ENCODE measurements around the gene PRSS1.
"Not testable (repeated sequence)": the region's sequence is repeated elsewhere in the genome, so short reads cannot be mapped to it uniquely, and the experiment has no call there.

PRSS1 gene

DNA sequence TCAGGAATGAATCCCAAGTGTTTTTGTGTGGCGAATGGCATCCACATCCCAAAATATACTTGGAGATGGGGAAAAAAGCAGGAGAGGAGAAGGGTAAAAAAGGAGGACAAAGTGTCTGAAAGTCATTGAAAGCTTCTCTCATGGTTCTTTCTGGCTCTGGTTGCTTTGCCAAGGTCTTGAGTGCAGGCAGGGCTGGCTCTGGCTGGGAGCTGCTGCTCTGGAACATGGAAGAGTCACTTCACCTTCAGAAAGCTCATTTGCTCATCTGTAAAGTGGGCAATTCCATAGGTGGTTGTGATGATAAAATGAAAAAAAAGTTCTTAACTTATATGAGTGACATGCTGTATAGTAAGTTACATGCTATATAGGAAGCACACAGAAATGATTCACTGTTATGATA, 18.6 kb downstream of the PRSS1 start:
- in situ Hi-C loops (cut with MboI; ENCODE audit: low pct_unique_long_range_greater_than_20kb, low sequenced_read_pairs, unreplicated experiment) = no loop called here
- no peak for DNase-seq (ENCODE audit: low spot score)
- TF ChIP-seq, protein P1, sequence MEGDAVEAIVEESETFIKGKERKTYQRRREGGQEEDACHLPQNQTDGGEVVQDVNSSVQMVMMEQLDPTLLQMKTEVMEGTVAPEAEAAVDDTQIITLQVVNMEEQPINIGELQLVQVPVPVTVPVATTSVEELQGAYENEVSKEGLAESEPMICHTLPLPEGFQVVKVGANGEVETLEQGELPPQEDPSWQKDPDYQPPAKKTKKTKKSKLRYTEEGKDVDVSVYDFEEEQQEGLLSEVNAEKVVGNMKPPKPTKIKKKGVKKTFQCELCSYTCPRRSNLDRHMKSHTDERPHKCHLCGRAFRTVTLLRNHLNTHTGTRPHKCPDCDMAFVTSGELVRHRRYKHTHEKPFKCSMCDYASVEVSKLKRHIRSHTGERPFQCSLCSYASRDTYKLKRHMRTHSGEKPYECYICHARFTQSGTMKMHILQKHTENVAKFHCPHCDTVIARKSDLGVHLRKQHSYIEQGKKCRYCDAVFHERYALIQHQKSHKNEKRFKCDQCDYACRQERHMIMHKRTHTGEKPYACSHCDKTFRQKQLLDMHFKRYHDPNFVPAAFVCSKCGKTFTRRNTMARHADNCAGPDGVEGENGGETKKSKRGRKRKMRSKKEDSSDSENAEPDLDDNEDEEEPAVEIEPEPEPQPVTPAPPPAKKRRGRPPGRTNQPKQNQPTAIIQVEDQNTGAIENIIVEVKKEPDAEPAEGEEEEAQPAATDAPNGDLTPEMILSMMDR (IDR thresholded peaks at IDR 0.05; ENCODE audit: extremely low read depth, insufficient read depth, missing control alignments) = no peak

DNA sequence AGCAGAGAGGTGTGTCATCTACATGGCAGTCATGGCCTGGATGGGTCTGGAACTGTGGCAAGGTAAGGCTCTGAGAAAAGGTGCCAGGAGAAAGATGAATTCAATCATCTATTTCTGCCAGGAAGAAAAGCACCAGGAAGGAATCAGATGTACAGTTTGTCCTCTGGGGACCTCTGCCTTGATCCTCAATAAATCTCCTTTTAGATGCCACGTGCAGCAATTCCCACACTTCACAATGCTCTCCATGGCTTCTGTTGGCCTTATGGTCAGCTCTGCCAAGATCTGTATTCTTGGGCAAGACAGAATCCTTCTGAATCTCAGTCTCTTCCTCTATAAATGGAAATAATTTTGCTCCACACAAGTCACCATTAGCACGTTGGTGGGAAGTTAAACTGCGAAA, 19.6 kb downstream of the PRSS1 start:
- DNase-seq (ENCODE audit: low spot score); in situ Hi-C loops (cut with MboI; ENCODE audit: low pct_unique_long_range_greater_than_20kb, low sequenced_read_pairs, unreplicated experiment): not testable (repeated sequence)

DNA sequence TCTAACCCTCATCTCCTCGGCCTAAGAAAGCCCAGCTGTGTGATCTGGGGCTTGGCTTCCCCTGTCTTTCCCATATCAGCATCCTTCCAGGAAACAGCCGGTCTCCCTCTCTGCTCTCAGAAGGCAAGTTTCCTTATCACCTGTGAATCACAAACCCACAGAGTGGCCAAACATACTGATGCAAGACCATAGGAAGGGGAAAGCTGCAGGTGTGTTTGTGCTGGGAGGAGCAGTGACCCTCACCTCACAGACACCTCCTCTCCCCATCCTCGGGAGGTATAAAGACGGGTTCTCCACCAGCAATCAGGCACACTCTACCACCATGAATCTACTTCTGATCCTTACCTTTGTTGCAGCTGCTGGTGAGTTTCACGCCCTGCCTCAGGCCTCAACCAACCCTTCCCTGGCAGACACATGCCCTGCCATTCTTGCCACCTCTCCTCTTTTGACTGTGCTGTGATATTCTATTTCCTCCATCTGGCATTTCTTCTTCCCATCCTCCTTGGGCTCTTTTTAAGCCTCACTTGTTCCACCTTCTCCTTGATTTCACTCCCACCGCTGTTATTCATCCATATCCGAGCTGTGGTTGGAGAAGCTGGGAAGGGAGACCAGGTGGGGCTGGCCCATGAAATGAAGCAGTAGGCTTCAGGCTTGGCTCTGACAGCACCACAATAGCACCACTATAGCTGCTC, 21.5 kb downstream of the PRSS1 start, which contains the start of gene PRSS2:
PRSS2 (plus strand) TSS at position 310 of the 692 bp plus-strand sequence; CDS start at position 323, 13 bp downstream.
- in situ Hi-C loops (cut with MboI; ENCODE audit: low pct_unique_long_range_greater_than_20kb, low sequenced_read_pairs, unreplicated experiment) = no loop called here

DNA sequence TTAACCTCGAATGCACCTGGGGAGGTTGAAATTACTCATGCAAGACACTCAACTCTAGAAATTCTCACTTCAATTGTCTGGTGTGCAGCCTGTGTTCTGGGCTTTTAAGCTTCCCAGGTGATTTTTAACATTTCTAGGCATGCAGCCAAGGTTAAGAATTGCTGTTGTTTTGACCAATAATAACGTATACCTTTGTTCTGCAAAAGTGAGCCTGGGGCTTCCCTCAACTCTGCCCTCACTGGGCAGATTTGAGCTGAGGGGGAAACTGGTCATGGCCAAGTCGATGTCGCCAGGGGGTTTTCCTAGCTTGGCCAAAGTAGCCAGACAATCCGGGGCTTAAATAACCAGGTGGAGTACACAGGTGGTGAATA, 22.1 kb downstream of the PRSS1 start:
- peak; percentile 38 for DNase-seq (ENCODE audit: low spot score)
- in situ Hi-C loops (cut with MboI; ENCODE audit: low pct_unique_long_range_greater_than_20kb, low sequenced_read_pairs, unreplicated experiment) = no loop called here
- TF ChIP-seq, protein P1 (IDR thresholded peaks at IDR 0.05; ENCODE audit: extremely low read depth, insufficient read depth, missing control alignments) = no peak

More for the DNA sequence above, 21.5 kb downstream of the PRSS1 start, which contains the start of gene PRSS2:
- TF ChIP-seq, protein P1 (IDR thresholded peaks at IDR 0.05; ENCODE audit: extremely low read depth, insufficient read depth, missing control alignments) = no peak
- DNase-seq (ENCODE audit: low spot score) = no peak

DNA sequence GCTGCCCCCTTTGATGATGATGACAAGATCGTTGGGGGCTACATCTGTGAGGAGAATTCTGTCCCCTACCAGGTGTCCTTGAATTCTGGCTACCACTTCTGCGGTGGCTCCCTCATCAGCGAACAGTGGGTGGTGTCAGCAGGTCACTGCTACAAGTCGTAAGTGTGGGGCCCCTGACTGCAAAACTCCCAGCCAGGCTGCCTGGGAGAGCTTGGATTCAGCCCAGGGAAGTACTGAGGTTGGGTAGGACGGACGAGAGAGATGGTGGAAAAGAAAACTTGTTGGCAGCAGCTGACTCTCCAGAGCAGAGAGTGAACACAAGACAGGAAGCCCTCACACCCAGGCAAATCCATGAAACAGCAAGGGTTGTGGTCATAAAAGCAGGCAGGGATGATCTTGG, 22.8 kb downstream of the PRSS1 start:
- in situ Hi-C loops (cut with MboI; ENCODE audit: low pct_unique_long_range_greater_than_20kb, low sequenced_read_pairs, unreplicated experiment) = no loop called here
- TF ChIP-seq, protein P1 (IDR thresholded peaks at IDR 0.05; ENCODE audit: extremely low read depth, insufficient read depth, missing control alignments) = no peak
- DNase-seq (ENCODE audit: low spot score) = no peak

DNA sequence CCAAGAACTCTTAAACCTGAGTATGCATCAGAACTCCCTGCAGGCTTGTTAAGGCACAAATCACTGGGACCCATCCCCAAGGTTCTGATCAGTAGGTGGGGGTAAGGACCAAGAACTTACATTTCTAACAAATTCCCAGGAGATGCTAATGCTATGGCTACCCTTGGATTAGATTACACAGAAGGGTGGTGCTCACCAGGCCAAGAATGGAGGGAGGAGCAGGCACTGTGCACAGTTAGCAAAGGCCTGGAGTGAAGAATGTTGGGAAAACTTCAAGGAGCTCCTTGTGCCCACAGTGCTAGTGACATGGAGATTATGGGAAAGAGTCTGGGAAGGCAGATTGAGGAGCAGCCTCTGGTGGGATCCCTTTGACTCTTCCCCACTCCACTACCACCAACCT, 23.4 kb downstream of the PRSS1 start:
- no peak for DNase-seq (ENCODE audit: low spot score)

DNA sequence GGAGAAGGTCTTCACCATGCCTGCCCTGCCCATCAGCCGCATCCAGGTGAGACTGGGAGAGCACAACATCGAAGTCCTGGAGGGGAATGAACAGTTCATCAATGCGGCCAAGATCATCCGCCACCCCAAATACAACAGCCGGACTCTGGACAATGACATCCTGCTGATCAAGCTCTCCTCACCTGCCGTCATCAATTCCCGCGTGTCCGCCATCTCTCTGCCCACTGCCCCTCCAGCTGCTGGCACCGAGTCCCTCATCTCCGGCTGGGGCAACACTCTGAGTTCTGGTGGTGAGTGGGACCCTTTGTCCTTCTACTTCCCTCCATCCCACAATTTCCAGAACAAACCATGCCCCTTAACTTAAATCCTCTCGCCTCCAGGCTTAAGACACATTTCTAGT, 24.0 kb downstream of the PRSS1 start:
- no peak for DNase-seq (ENCODE audit: low spot score)
- TF ChIP-seq, protein P1 (IDR thresholded peaks at IDR 0.05; ENCODE audit: extremely low read depth, insufficient read depth, missing control alignments) = no peak
- in situ Hi-C loops (cut with MboI; ENCODE audit: low pct_unique_long_range_greater_than_20kb, low sequenced_read_pairs, unreplicated experiment) = no loop called here

More for the DNA sequence above, 23.4 kb downstream of the PRSS1 start:
- TF ChIP-seq, protein P1 (IDR thresholded peaks at IDR 0.05; ENCODE audit: extremely low read depth, insufficient read depth, missing control alignments) = no peak
- in situ Hi-C loops (cut with MboI; ENCODE audit: low pct_unique_long_range_greater_than_20kb, low sequenced_read_pairs, unreplicated experiment) = no loop called here

All from GM13977 (cell line).